ENCODE measurements around the gene USP46. TPM values are rescaled to one million over a fixed set of nuclear protein-coding genes. Genes with fewer than 3 reads are reported as not detected.

USP46 gene
- total RNA-seq, 2 donors from 2014 or later, result 42.0 to 42.9 TPM

GRCh38 chr4:52576961-52577623, 82.0 kb downstream of the USP46 start:
- H3K9me3 Mint-ChIP-seq, result no peaks in the 10 kb centered on the region
- H3K4me3 ChIP-seq (ENCODE audit: low read length), result no peak overlapping the region
- H3K27ac Mint-ChIP-seq, result no peak overlapping the region
- H3K36me3 Mint-ChIP-seq (ENCODE audit: low read depth), result no peaks in the 10 kb centered on the region
- peaks cover 4% of the 10 kb centered on the region for H3K9me3 ChIP-seq (ENCODE audit: control insufficient read depth, low read length)
- H3K27ac ChIP-seq (ENCODE audit: low read depth, low read length), result no peak overlapping the region
- 100% methylated on average over 1 of the region's 1 CpG; no CpG with 5 or more reads in 1 of the 2 experiments for WGBS, 2 experiments (ENCODE audit: insufficient coverage in 1 of 2, insufficient read length in 1 of 2)
- H3K27me3 ChIP-seq (ENCODE audit: control insufficient read depth, insufficient read depth, low read length, poor library complexity, severe bottlenecking), result no peaks in the 10 kb centered on the region
- no peak for DNase-seq
- no peak for TF ChIP-seq CTCF (conservative IDR thresholded peaks at IDR 0.05)
- H3K4me3 Mint-ChIP-seq, result no peak overlapping the region
- no peak overlapping the region for H3K9ac ChIP-seq (ENCODE audit: extremely low read depth, low read length, poor library complexity, severe bottlenecking)
- no peaks in the 10 kb centered on the region for H3K27me3 Mint-ChIP-seq (ENCODE audit: insufficient read depth)
- H3K4me1 ChIP-seq (ENCODE audit: control insufficient read depth, insufficient read depth, low read length), result no peaks in the 10 kb centered on the region
- no peaks in the 10 kb centered on the region for H3K36me3 ChIP-seq (ENCODE audit: control insufficient read depth, insufficient read depth, low read length)
- no peaks in the 10 kb centered on the region for H3K4me1 Mint-ChIP-seq

DNA sequence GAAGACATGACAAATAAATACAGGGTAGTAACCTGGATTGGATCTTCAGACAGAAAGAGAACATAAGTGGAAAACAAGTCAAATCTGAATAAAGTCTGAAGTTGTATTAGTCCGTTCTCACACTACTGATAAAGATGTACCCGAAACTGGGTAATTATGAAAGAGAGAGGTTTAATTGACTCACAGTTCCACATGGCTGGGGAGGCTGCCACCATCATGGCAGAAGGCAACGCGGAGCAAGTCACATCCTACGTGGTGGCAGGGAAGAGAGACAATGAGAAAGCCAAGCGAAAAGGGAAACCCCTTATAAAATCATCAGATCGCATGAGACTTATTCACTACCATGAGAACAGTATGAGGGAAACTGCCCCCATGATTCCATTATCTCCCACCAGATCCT, 82.8 kb downstream of the USP46 start:
- no peaks in the 10 kb centered on the region for H3K27me3 ChIP-seq (ENCODE audit: control insufficient read depth, insufficient read depth, low read length, poor library complexity, severe bottlenecking)
- H3K4me1 ChIP-seq (ENCODE audit: control insufficient read depth, insufficient read depth, low read length), result no peaks in the 10 kb centered on the region
- WGBS, 2 experiments (ENCODE audit: insufficient coverage in 1 of 2, insufficient read length in 1 of 2), result 85 to 96% methylated on average over 4 to 7 of the region's 7 CpGs
- H3K4me3 ChIP-seq (ENCODE audit: low read length), result no peak overlapping the region
- Mint-ChIP-seq H3K27ac (no peak overlapping the region), H3K36me3 (ENCODE audit: low read depth) (no peaks in the 10 kb centered on the region), H3K4me3 (no peak overlapping the region), H3K4me1 (no peaks in the 10 kb centered on the region), H3K9me3 (no peaks in the 10 kb centered on the region), H3K27me3 (ENCODE audit: insufficient read depth) (no peaks in the 10 kb centered on the region)
- H3K27ac ChIP-seq (ENCODE audit: low read depth, low read length), result no peak overlapping the region
- TF ChIP-seq CTCF (conservative IDR thresholded peaks at IDR 0.05), result no peak
- H3K9ac ChIP-seq (ENCODE audit: extremely low read depth, low read length, poor library complexity, severe bottlenecking), result no peak overlapping the region
- H3K36me3 ChIP-seq (ENCODE audit: control insufficient read depth, insufficient read depth, low read length), result no peaks in the 10 kb centered on the region
- H3K9me3 ChIP-seq (ENCODE audit: control insufficient read depth, low read length), result peaks cover 7% of the 10 kb centered on the region
- DNase-seq, result no peak

GRCh38 chr4:52575406-52575805, 83.7 kb downstream of the USP46 start:
- H3K4me1 Mint-ChIP-seq, result no peaks in the 10 kb centered on the region

More at GRCh38 chr4:52575406-52575805, 83.7 kb downstream of the USP46 start:
- no peak for DNase-seq
- TF ChIP-seq CTCF (conservative IDR thresholded peaks at IDR 0.05), result no peak
- Histone ChIP-seq H3K27ac (ENCODE audit: low read depth, low read length) (no peak overlapping the region), H3K36me3 (ENCODE audit: control insufficient read depth, insufficient read depth, low read length) (no peaks in the 10 kb centered on the region), H3K9ac (ENCODE audit: extremely low read depth, low read length, poor library complexity, severe bottlenecking) (no peak overlapping the region), H3K27me3 (ENCODE audit: control insufficient read depth, insufficient read depth, low read length, poor library complexity, severe bottlenecking) (no peaks in the 10 kb centered on the region), H3K4me1 (ENCODE audit: control insufficient read depth, insufficient read depth, low read length) (no peaks in the 10 kb centered on the region), H3K4me3 (ENCODE audit: low read length) (no peak overlapping the region), H3K9me3 (ENCODE audit: control insufficient read depth, low read length) (peaks cover 7% of the 10 kb centered on the region)
- Mint-ChIP-seq H3K36me3 (ENCODE audit: low read depth) (no peaks in the 10 kb centered on the region), H3K27ac (no peak overlapping the region), H3K9me3 (no peaks in the 10 kb centered on the region), H3K4me3 (no peak overlapping the region), H3K27me3 (ENCODE audit: insufficient read depth) (no peaks in the 10 kb centered on the region)
- no CpG with 5 or more reads among the region's 1 CpG for whole genome bisulfite sequencing, 2 experiments (ENCODE audit: insufficient coverage in 1 of 2, insufficient read length in 1 of 2)
